AG04450 (cell line): ENCODE measurements around the gene FAM25A. TPM values are rescaled to one million over a fixed set of nuclear protein-coding genes. Genes with fewer than 3 reads are reported as not detected.

Source experiments
- CTCF ChIA-PET: fragments of 300-600, 350-600 bp; formaldehyde crosslinking; extraction: SDS; loops from one replicate; lab custom pipeline; 2022; ENCODE audit warnings: antibody characterized with exemption, inconsistent platforms; lab: Charles Lee
- POLR2A ChIA-PET: fragments of 350-600 bp; formaldehyde crosslinking; extraction: SDS; loops from one replicate; lab custom pipeline; 2021; ENCODE audit warnings: antibody characterized with exemption, inconsistent platforms; lab: Yijun Ruan, JAX
- DNase-seq: peaks from one replicate; pipeline ENCODE4 v3.0.0-alpha.2; 2011; ENCODE audit warnings: low read depth, low spot score
- H3K27ac ChIP-seq: one replicate; pipeline ENCODE4 v1.5.1; 2012; ENCODE audit warnings: low read depth, low read length, control low read depth
- H3K27me3 ChIP-seq: one replicate; pipeline ENCODE4 v1.6.0; 2012; ENCODE audit warnings: low read length; ENCODE audit not compliant: control insufficient read depth, insufficient read depth
- H3K4me3 ChIP-seq: 2 replicates; pipeline ENCODE4 v1.5.1; 2011; ENCODE audit warnings: mild to moderate bottlenecking, low read depth, low read length, control low read depth
- H3K9me3 ChIP-seq: 2 replicates; pipeline ENCODE4 v1.5.1; 2012; ENCODE audit warnings: low read length; ENCODE audit not compliant: control insufficient read depth, insufficient read depth
- polyA plus RNA-seq: library from polyadenylated mRNA; depleted of rRNA; stranded (reverse); fragments of >200 nt; gene quantifications from 2 replicates; pipeline ENCODE4 v1.2.3, GENCODE V29; 2011
- TF ChIP-seq, protein P1 (sequence below): IDR thresholded peaks from 2 replicates; pipeline ENCODE4 v1.5.1; 2011; ENCODE audit warnings: low read depth, low read length, control low read depth, inconsistent platforms

FAM25A gene
- polyA plus RNA-seq, 1 experiment = not detected

DNA sequence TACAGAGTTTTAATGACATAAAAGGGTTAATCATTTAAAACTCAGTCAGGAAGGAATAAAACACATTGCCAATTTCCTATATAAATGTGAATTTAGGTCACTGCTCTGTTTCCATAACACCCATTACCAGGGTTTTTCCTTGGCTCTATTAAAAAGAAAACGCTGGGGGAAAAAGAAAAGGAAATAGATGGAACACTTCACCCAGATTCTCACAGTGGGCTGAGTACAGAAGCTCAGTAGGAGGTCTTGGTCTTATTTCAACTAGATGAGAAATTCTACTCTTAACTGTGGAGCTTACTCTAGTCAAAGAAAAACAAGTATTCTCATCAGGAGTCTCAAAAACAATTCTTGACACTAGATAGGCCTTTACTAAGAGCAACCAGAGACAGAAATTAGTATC lies 38.1 kb downstream of the FAM25A start:
- Histone ChIP-seq H3K4me3 (no peak overlapping the region), H3K27me3 (no peaks in the 10 kb centered on the region), H3K27ac (no peak overlapping the region), H3K9me3 (no peaks in the 10 kb centered on the region)
- POLR2A ChIA-PET = no interaction called here
- TF ChIP-seq, protein P1, sequence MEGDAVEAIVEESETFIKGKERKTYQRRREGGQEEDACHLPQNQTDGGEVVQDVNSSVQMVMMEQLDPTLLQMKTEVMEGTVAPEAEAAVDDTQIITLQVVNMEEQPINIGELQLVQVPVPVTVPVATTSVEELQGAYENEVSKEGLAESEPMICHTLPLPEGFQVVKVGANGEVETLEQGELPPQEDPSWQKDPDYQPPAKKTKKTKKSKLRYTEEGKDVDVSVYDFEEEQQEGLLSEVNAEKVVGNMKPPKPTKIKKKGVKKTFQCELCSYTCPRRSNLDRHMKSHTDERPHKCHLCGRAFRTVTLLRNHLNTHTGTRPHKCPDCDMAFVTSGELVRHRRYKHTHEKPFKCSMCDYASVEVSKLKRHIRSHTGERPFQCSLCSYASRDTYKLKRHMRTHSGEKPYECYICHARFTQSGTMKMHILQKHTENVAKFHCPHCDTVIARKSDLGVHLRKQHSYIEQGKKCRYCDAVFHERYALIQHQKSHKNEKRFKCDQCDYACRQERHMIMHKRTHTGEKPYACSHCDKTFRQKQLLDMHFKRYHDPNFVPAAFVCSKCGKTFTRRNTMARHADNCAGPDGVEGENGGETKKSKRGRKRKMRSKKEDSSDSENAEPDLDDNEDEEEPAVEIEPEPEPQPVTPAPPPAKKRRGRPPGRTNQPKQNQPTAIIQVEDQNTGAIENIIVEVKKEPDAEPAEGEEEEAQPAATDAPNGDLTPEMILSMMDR = no peak
- CTCF ChIA-PET = no interaction called here
- DNase-seq = no peak

DNA sequence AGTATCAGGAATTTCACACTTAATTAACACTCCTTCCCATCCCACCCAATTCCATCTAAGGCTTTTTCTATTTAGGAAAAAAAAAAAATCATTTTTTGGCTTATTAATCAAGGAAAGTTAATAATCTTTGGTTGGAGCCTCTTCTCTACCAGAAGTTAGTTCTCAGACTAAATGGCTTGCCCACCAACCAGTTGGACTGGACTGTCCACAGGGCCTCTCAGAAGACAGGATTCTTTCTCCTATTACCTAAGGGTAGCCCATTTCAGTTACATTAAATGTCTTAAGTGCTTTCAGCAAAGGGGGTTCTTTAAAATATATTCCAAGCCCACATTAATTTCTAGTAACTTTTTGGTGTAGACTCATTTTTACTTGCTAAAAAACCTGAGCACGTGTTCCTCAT lies 39.3 kb downstream of the FAM25A start:
- H3K27ac ChIP-seq = no peak overlapping the region
- POLR2A ChIA-PET = no interaction called here
- DNase-seq = no peak
- H3K27me3 ChIP-seq = no peaks in the 10 kb centered on the region
- TF ChIP-seq, protein P1 = no peak
- CTCF ChIA-PET = no interaction called here
- H3K9me3 ChIP-seq = no peaks in the 10 kb centered on the region
- no peak overlapping the region for H3K4me3 ChIP-seq

DNA sequence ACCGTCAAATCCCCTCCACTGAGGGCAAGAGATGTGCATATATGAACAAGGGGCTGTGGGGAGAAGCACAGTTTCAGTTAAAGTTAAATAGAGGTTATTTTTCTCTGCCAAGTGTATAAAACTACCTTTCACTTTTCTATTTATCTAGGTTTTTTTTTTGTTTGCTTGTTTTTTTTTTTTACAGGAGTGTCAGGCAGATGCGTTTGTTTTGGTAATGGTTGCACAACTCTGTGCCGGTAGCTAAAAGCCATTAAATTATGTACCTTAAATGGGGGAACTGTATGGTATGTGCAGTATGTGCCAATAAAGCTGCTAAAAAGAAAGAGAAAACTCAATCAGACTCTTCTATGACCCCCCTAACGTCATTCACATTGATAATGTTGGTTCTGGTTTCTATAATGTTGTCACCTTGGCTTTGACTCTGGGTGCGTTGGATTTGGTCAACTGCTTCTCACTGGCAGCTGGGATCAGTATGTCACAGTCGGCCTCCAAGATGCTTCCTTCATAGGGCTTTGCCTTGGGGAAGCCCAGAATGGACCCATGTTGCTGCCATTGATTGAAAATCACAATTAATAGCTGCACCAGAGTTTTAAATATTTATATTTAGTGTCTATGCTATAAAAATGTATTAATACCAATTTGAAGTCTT lies 40.3 kb downstream of the FAM25A start:
- CTCF ChIA-PET = interaction anchor here (0.7 kb wide), 1 partner anchor 120 kb away, joined by 3 read pairs; no protein-coding TSS in a partner anchor
- H3K4me3 ChIP-seq = no peak overlapping the region
- TF ChIP-seq, protein P1 = no peak
- H3K9me3 ChIP-seq = no peaks in the 10 kb centered on the region
- H3K27ac ChIP-seq = no peak overlapping the region
- no peaks in the 10 kb centered on the region for H3K27me3 ChIP-seq
- POLR2A ChIA-PET = no interaction called here
- no peak for DNase-seq

DNA sequence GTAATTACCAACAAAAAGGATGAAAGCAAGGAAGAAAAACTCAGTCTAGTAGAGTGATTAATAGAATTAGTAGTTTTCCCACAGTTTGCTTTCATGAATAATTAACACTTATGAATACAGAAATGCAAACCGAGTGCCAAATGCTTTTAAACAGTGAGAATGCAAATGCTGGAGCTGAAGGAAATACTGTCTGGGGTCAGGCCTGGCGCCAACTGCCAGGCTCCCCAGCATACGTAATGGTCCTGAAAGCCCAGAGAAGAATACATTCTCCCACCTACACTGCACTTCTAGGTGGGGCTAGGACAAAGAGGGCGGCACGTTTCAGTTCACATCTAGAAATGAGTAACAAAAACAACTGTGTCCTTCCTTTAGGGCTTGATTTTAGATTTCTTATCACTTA lies 44.6 kb downstream of the FAM25A start:
- DNase-seq = no peak
- H3K27me3 ChIP-seq = no peaks in the 10 kb centered on the region
- H3K27ac ChIP-seq = no peak overlapping the region
- CTCF ChIA-PET = interaction anchor here (0.6 kb wide), 1 partner anchor 98 kb away, joined by 7 read pairs; no protein-coding TSS in a partner anchor
- POLR2A ChIA-PET = no interaction called here
- H3K9me3 ChIP-seq = no peaks in the 10 kb centered on the region
- TF ChIP-seq, protein P1 = no peak
- H3K4me3 ChIP-seq = no peak overlapping the region

DNA sequence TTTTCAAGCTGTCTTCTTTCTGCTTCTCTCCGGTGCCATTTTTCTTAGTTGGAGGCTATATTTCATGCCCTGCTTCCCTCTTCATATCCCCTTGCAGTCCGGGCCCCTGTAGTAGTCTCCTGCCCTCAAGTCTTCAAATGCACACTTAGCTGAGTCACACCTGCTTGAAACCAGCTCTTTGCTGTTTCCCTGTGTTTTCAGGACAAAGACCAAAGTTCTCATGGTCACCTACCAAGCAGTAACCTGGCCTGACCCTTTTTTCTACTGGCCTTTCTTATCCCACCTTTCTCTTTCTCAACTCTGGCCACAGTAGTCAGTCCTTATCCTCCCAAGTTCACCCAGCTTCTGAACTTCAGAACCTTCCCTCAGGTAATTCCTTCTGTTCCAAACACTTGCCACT lies 46.1 kb downstream of the FAM25A start:
- POLR2A ChIA-PET = no interaction called here

More for the DNA sequence above, 46.1 kb downstream of the FAM25A start:
- no peaks in the 10 kb centered on the region for H3K9me3 ChIP-seq
- CTCF ChIA-PET = no interaction called here
- TF ChIP-seq, protein P1 = no peak
- no peak overlapping the region for H3K4me3 ChIP-seq
- no peaks in the 10 kb centered on the region for H3K27me3 ChIP-seq
- no peak for DNase-seq
- H3K27ac ChIP-seq = no peak overlapping the region
